ENCODE measurements around the gene ZFP36L1. TPM values are rescaled to one million over a fixed set of nuclear protein-coding genes. Genes with fewer than 3 reads are reported as not detected.

ZFP36L1 gene
- total RNA-seq, 1 experiment from 2014 or later: 426 TPM

DNA sequence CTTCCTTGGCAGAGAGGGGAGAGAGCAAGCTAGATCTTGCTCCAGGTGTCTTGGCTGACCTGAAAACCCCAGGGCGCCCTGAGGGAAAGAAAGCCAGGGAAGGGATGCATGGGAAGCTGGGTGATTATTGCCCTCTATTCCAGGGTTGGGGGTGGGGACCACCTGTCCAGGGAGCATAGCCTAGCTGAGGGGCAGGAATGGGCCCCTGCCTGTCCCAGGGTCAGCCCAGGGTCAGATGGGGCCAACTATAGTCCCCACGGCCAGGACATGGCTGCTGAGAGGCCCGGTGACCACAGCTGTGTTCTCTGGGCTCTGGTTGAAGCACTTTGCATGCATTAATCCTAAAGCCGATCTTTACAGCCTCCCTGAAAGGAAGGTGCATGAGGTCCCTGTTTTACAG, 30.1 kb upstream of the ZFP36L1 start:
- ChIA-PET CTCF (interaction anchor here (0.6 to 4.2 kb wide), 6 partner anchors 21 to 987 kb away, joined by 3 to 27 read pairs (median 6); no protein-coding TSS in a partner anchor), POLR2A (interaction anchor here (0.7 kb wide), 1 partner anchor 67 kb away, joined by 3 read pairs; no protein-coding TSS in a partner anchor)
- Mint-ChIP-seq H3K4me3 (ENCODE audit: unreplicated experiment) (no peak overlapping the region), H3K27me3 (ENCODE audit: insufficient read depth, unreplicated experiment) (no peaks in the 10 kb centered on the region), H3K27ac (ENCODE audit: low read depth, unreplicated experiment) (no peak overlapping the region), H3K9me3 (ENCODE audit: unreplicated experiment) (no peaks in the 10 kb centered on the region), H3K36me3 (ENCODE audit: insufficient read depth, unreplicated experiment) (no peaks in the 10 kb centered on the region), H3K4me1 (ENCODE audit: insufficient read depth, unreplicated experiment) (peaks cover 8% of the 10 kb centered on the region)
- no peak for DNase-seq (ENCODE audit: unreplicated experiment)
- no TSS peak for BruUV-seq (replicated peaks)
- TF ChIP-seq, protein P1, sequence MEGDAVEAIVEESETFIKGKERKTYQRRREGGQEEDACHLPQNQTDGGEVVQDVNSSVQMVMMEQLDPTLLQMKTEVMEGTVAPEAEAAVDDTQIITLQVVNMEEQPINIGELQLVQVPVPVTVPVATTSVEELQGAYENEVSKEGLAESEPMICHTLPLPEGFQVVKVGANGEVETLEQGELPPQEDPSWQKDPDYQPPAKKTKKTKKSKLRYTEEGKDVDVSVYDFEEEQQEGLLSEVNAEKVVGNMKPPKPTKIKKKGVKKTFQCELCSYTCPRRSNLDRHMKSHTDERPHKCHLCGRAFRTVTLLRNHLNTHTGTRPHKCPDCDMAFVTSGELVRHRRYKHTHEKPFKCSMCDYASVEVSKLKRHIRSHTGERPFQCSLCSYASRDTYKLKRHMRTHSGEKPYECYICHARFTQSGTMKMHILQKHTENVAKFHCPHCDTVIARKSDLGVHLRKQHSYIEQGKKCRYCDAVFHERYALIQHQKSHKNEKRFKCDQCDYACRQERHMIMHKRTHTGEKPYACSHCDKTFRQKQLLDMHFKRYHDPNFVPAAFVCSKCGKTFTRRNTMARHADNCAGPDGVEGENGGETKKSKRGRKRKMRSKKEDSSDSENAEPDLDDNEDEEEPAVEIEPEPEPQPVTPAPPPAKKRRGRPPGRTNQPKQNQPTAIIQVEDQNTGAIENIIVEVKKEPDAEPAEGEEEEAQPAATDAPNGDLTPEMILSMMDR (IDR thresholded peaks at IDR 0.05; ENCODE audit: unreplicated experiment): no peak
- intact Hi-C loops (cut with micrococcal nuclease): no loop called here

DNA sequence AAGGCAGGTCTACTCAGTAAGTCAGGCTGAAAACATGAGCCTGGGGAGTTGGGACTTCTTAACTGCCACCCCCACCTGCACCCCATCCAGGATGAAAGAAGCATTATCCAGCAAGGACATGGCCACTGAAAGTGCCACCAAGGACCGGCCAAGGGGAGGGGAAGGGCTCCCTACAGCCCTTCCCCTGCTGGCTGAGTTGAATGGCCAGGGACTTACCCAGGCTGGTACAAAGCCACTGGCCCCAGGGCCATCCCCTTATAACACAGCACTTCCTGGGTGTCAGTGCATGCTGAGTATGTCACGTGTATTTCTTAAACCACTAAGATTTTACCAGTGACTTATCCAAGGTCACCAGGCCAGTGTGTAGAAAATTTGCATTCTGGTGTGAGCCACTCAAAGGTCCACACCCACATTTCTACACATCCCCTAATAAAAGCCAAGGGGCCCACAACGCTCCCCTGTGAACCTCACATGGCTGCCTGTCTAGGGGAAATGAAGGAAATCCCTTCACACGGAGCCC, 29.3 kb upstream of the ZFP36L1 start:
- POLR2A ChIA-PET: no interaction called here
- no TSS peak for BruUV-seq (replicated peaks)
- Mint-ChIP-seq H3K27me3 (ENCODE audit: insufficient read depth, unreplicated experiment) (no peaks in the 10 kb centered on the region), H3K27ac (ENCODE audit: low read depth, unreplicated experiment) (no peak overlapping the region), H3K9me3 (ENCODE audit: unreplicated experiment) (no peaks in the 10 kb centered on the region), H3K4me3 (ENCODE audit: unreplicated experiment) (no peak overlapping the region), H3K36me3 (ENCODE audit: insufficient read depth, unreplicated experiment) (no peaks in the 10 kb centered on the region), H3K4me1 (ENCODE audit: insufficient read depth, unreplicated experiment) (peaks cover 8% of the 10 kb centered on the region)
- intact Hi-C loops (cut with micrococcal nuclease): no loop called here
- TF ChIP-seq, protein P1 (IDR thresholded peaks at IDR 0.05; ENCODE audit: unreplicated experiment): no peak
- CTCF ChIA-PET: interaction anchor here (0.7 to 1.7 kb wide), 3 partner anchors 22 to 885 kb away, joined by 3 to 9 read pairs (median 5); no protein-coding TSS in a partner anchor
- DNase-seq (ENCODE audit: unreplicated experiment): no peak

DNA sequence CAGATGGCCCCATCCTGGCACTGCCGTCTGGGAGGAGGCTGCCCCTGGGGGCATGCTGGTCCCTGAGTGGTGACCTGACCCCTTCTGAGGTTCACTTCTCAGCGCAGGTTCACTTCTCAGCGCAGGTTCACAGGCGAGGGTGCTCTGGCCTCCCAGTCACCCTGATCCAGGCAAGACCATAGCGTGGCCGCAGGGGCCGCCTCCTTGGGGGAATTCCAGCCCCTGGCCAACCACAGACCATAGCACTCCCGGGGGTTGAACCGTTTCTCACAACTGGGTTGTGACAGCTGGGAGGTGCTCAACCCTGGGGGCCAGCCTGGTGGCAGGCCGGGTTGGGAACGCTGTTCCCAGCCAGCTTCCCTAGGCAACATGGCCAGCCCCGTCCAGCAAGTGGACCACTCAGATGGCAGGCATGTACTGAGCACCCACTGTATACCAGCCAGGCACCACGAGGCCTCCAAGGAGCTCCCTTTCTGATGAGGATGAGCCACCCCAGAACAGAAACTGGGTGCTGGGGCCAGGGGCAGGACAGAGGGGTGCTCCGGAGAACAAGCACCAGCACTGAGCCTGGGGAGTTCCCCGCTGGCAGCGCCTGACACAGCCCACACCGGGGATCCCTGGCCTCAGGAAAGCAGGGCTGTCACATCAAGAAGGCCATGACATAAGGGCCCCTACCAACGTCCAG, 28.3 kb upstream of the ZFP36L1 start:
- CTCF ChIA-PET: interaction anchor here (0.6 to 1.7 kb wide), 6 partner anchors 23 to 1240 kb away, joined by 3 to 9 read pairs (median 4); no protein-coding TSS in a partner anchor
- Mint-ChIP-seq H3K4me3 (ENCODE audit: unreplicated experiment) (no peak overlapping the region), H3K4me1 (ENCODE audit: insufficient read depth, unreplicated experiment) (peaks cover 12% of the 10 kb centered on the region), H3K36me3 (ENCODE audit: insufficient read depth, unreplicated experiment) (no peaks in the 10 kb centered on the region), H3K27me3 (ENCODE audit: insufficient read depth, unreplicated experiment) (no peaks in the 10 kb centered on the region), H3K9me3 (ENCODE audit: unreplicated experiment) (no peaks in the 10 kb centered on the region), H3K27ac (ENCODE audit: low read depth, unreplicated experiment) (no peak overlapping the region)
- no peak for DNase-seq (ENCODE audit: unreplicated experiment)
- BruUV-seq (replicated peaks): no TSS peak
- TF ChIP-seq, protein P1 (IDR thresholded peaks at IDR 0.05; ENCODE audit: unreplicated experiment): no peak
- POLR2A ChIA-PET: no interaction called here
- intact Hi-C loops (cut with micrococcal nuclease): no loop called here

DNA sequence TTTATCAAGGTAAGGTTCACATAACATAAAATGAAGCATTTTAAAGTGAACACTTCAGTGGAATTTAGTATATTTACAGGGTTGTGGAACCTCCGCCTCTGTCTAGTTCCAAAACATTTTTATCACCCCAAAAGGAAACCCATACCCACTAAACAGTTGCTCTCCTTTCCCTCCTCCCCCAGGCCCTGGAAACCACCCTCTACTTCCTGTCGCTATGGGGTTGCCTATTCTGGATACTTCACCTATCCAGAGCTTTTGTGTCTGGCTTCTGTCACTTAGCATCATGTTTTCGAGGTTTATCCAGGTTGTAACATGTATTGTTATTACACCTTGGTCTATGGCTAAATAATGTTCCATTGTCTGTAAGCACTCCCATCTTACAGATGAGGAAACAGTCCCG, 27.7 kb upstream of the ZFP36L1 start:
- Mint-ChIP-seq H3K4me1 (ENCODE audit: insufficient read depth, unreplicated experiment) (peaks cover 14% of the 10 kb centered on the region), H3K36me3 (ENCODE audit: insufficient read depth, unreplicated experiment) (no peaks in the 10 kb centered on the region), H3K4me3 (ENCODE audit: unreplicated experiment) (no peak overlapping the region), H3K9me3 (ENCODE audit: unreplicated experiment) (no peaks in the 10 kb centered on the region), H3K27ac (ENCODE audit: low read depth, unreplicated experiment) (no peak overlapping the region), H3K27me3 (ENCODE audit: insufficient read depth, unreplicated experiment) (no peaks in the 10 kb centered on the region)
- BruUV-seq (replicated peaks): no TSS peak
- POLR2A ChIA-PET: interaction anchor here (2.1 to 7.6 kb wide), 2 partner anchors 27 to 571 kb away, joined by 17 to 86 read pairs; partner anchors contain the start of gene ZFP36L1
- TF ChIP-seq, protein P1 (IDR thresholded peaks at IDR 0.05; ENCODE audit: unreplicated experiment): no peak
- CTCF ChIA-PET: interaction anchor here (0.7 to 2.9 kb wide), 5 partner anchors 9 to 936 kb away, joined by 3 to 15 read pairs (median 5); no protein-coding TSS in a partner anchor
- DNase-seq (ENCODE audit: unreplicated experiment): no peak
- intact Hi-C loops (cut with micrococcal nuclease): no loop called here

All from MCF 10A (cell line).